IMR-90 (cell line): Measurements from ENCODE around the gene RBKS. TPM values are rescaled to one million over a fixed set of nuclear protein-coding genes. Genes with fewer than 3 reads are reported as not detected.

Experiments used
- ATAC-seq: fragments of 200-7000 bp; cut with Tn5 transposase; 2 replicates; pipeline ENCODE4 v1.9.1; 2020; ENCODE audit warnings: low read depth, mild to moderate bottlenecking, moderate library complexity
- BruUV-seq: library from RNA; stranded (reverse); fragments of 400-500 nt; replicated peaks from 2 replicates; lab custom pipeline; 2021; lab: Mats Ljungman, UMichigan
- CTCF ChIA-PET: fragments of 300-600 bp; formaldehyde crosslinking; extraction: SDS; loops from one replicate; lab custom pipeline; 2021; ENCODE audit warnings: antibody characterized with exemption; lab: Yijun Ruan, JAX
- POLR2A ChIA-PET: fragments of 300-600 bp; sonication (Branson Sonifier 250); formaldehyde crosslinking; loops from one replicate; lab custom pipeline; 2022; ENCODE audit warnings: antibody characterized with exemption; ENCODE audit not compliant: unreplicated experiment; lab: Charles Lee
- DNase-seq: peaks from one replicate; pipeline ENCODE4 v3.0.0; 2013
- H2AFZ ChIP-seq: replicated peaks from 2 replicates; pipeline ENCODE3; 2013; ENCODE audit warnings: low read length, mild to moderate bottlenecking; ENCODE audit not compliant: poor library complexity
- H2AK5ac ChIP-seq: 2 replicates; pipeline ENCODE4 v1.6.1; 2013; ENCODE audit warnings: low read depth, low read length, inconsistent platforms
- H2AK9ac ChIP-seq: replicated peaks from 2 replicates; pipeline ENCODE3; 2013; ENCODE audit warnings: mild to moderate bottlenecking, low read depth, low read length, moderate library complexity; ENCODE audit not compliant: poor library complexity
- H2BK120ac ChIP-seq: 2 replicates; pipeline ENCODE4 v1.6.1; 2013; ENCODE audit warnings: low read depth, low read length, inconsistent platforms
- H2BK15ac ChIP-seq: 3 replicates; pipeline ENCODE4 v1.6.1; 2013; ENCODE audit warnings: low read depth, low read length, inconsistent platforms
- H2BK20ac ChIP-seq: 2 replicates; pipeline ENCODE4 v1.6.1; 2013; ENCODE audit warnings: low read depth, mild to moderate bottlenecking, inconsistent platforms, low read length, moderate library complexity
- H2BK5ac ChIP-seq: 2 replicates; pipeline ENCODE4 v1.6.1; 2013; ENCODE audit warnings: mild to moderate bottlenecking, low read depth, low read length, inconsistent platforms; ENCODE audit not compliant: poor library complexity, severe bottlenecking
- H3K14ac ChIP-seq: replicated peaks from 2 replicates; pipeline ENCODE4 v1.6.1; 2013; ENCODE audit warnings: low read depth, low read length, inconsistent platforms
- H3K18ac ChIP-seq: 2 replicates; pipeline ENCODE4 v1.6.1; 2013; ENCODE audit warnings: low read depth, low read length, control low read depth
- H3K23ac ChIP-seq: 2 replicates; pipeline ENCODE4 v1.6.1; 2013; ENCODE audit warnings: low read depth, low read length, inconsistent platforms
- H3K27ac ChIP-seq: 2 replicates; pipeline ENCODE4 v1.5.1; 2013; ENCODE audit warnings: mild to moderate bottlenecking, control low read depth, low read length; ENCODE audit not compliant: insufficient read depth
- H3K27me3 ChIP-seq: 2 replicates; pipeline ENCODE4 v1.6.1; 2013; ENCODE audit warnings: low read length; ENCODE audit not compliant: control insufficient read depth, insufficient read depth
- H3K36me3 ChIP-seq: 2 replicates; pipeline ENCODE4 v1.6.1; 2013; ENCODE audit warnings: low read length, mixed read lengths; ENCODE audit not compliant: control insufficient read depth, insufficient read depth
- H3K4ac ChIP-seq: 2 replicates; pipeline ENCODE4 v1.6.1; 2013; ENCODE audit warnings: low read depth, low read length, inconsistent platforms
- H3K4me1 ChIP-seq: 2 replicates; pipeline ENCODE4 v1.6.1; 2013; ENCODE audit warnings: low read length, mixed read lengths; ENCODE audit not compliant: control insufficient read depth, insufficient read depth
- H3K4me2 ChIP-seq: 2 replicates; pipeline ENCODE4 v1.6.1; 2013; ENCODE audit warnings: low read depth, mild to moderate bottlenecking, control low read depth, low read length, moderate library complexity
- H3K4me3 ChIP-seq: 2 replicates; pipeline ENCODE4 v1.5.1; 2013; ENCODE audit warnings: low read depth, mild to moderate bottlenecking, control low read depth, low read length, moderate library complexity; ENCODE audit not compliant: insufficient read depth
- H3K56ac ChIP-seq: 2 replicates; pipeline ENCODE4 v1.6.1; 2013; ENCODE audit warnings: low read length, inconsistent platforms; ENCODE audit not compliant: insufficient read depth; ENCODE audit errors: extremely low read depth
- H3K79me1 ChIP-seq, 2 experiments: 2 replicates each; pipeline ENCODE4 v1.6.1; 2013; ENCODE audit warnings: low read length in 2 of 2, inconsistent platforms in 1 of 2, low read depth in 1 of 2
- H3K9ac ChIP-seq: 2 replicates; pipeline ENCODE4 v1.6.1; 2013; ENCODE audit warnings: low read depth, low read length, control low read depth
- H3K9me1 ChIP-seq: 2 replicates; pipeline ENCODE4 v1.6.1; 2013; ENCODE audit warnings: low read length, inconsistent platforms; ENCODE audit not compliant: insufficient read depth
- H3K9me3 ChIP-seq: 2 replicates; pipeline ENCODE4 v1.6.1; 2013; ENCODE audit warnings: low read length; ENCODE audit not compliant: control insufficient read depth, insufficient read depth
- H4K20me1 ChIP-seq: 2 replicates; pipeline ENCODE4 v1.6.1; 2013; ENCODE audit warnings: low read length, inconsistent platforms; ENCODE audit not compliant: insufficient read depth
- H4K5ac ChIP-seq: 2 replicates; pipeline ENCODE4 v1.6.1; 2013; ENCODE audit warnings: mild to moderate bottlenecking, low read depth, low read length, control low read depth
- H4K8ac ChIP-seq, 2 experiments: 2 replicates each; pipeline ENCODE4 v1.6.1; 2013; ENCODE audit warnings: low read depth in 2 of 2, low read length in 2 of 2, control low read depth in 1 of 2, inconsistent platforms in 1 of 2
- H4K91ac ChIP-seq: 2 replicates; pipeline ENCODE4 v1.6.1; 2013; ENCODE audit warnings: low read depth, low read length, inconsistent platforms; ENCODE audit not compliant: insufficient read depth
- CEBPB ChIP-seq: IDR thresholded peaks from 2 replicates; pipeline ENCODE4 v1.6.1; 2012; ENCODE audit warnings: low read depth, low read length, improper control_type of control experiment
- MAFK ChIP-seq: IDR thresholded peaks from 2 replicates; pipeline ENCODE4 v1.6.1; 2012; ENCODE audit warnings: low read depth, low read length, improper control_type of control experiment
- MAZ ChIP-seq: IDR thresholded peaks from 2 replicates; pipeline ENCODE4 v1.6.1; 2012; ENCODE audit warnings: low read depth, mild to moderate bottlenecking, low read length, improper control_type of control experiment, moderate library complexity, borderline replicate concordance
- NFE2L2 ChIP-seq: fragments of 150-350 bp; IDR thresholded peaks from 2 replicates; pipeline ENCODE4 v1.6.1; 2016; ENCODE audit warnings: low read depth, mild to moderate bottlenecking, low read length
- POLR2A ChIP-seq: IDR thresholded peaks from 2 replicates; pipeline ENCODE4 v1.6.1; 2012; ENCODE audit warnings: mild to moderate bottlenecking, low read depth, low read length
- RAD21 ChIP-seq: IDR thresholded peaks from 2 replicates; pipeline ENCODE4 v1.6.1; 2012; ENCODE audit warnings: low read length, improper control_type of control experiment
- RCOR1 ChIP-seq: IDR thresholded peaks from 2 replicates; pipeline ENCODE4 v1.6.1; 2012; ENCODE audit warnings: mild to moderate bottlenecking, low read length, improper control_type of control experiment; ENCODE audit not compliant: insufficient replicate concordance
- WGBS, 2 experiments: methylation state at CpG; one replicate each; pipeline versions ENCODE4 v1.1.5 to v1.1.7; 2013; ENCODE audit warnings: missing lambda C conversion rate in 2 of 2; ENCODE audit not compliant: insufficient read length in 1 of 2; ENCODE audit errors: extremely low coverage in 2 of 2; 5-methylcytosine and 5-hydroxymethylcytosine counted together
- dilution Hi-C: fragments of 300-500 bp; cut with HindIII; formaldehyde crosslinking; loops from one replicate; pipeline ENCODE4 v1.14.3; 2018; ENCODE audit warnings: low sequenced_read_pairs; ENCODE audit not compliant: unreplicated experiment
- in situ Hi-C: fragments of 300-500 bp; cut with MboI; formaldehyde crosslinking; loops from 3 replicates; pipeline ENCODE4 v1.14.3; 2019; ENCODE audit warnings: low sequenced_read_pairs, inconsistent platforms, mixed read lengths
- intact Hi-C: fragments of 100-400 bp; cut with micrococcal nuclease; formaldehyde crosslinking; loops from 2 replicates; pipeline ENCODE4 v1.10.0; 2022
- polyA plus RNA-seq, 3 experiments: library from polyadenylated mRNA; depleted of rRNA; stranded (reverse); fragments of >200 nt; gene quantifications; 2 replicates each; pipeline ENCODE4 v1.2.3, GENCODE V29; 2012; ENCODE audit warnings: low replicate concordance in 1 of 3
- total RNA-seq: library from RNA; depleted of rRNA; stranded (reverse); fragments of >200 nt; gene quantifications from 2 replicates; pipeline ENCODE4 v1.2.3, GENCODE V29; 2012
- TF ChIP-seq, protein P1 (sequence below): fragments of 150-350 bp; IDR thresholded peaks from 2 replicates; pipeline ENCODE4 v1.6.1; 2017; ENCODE audit warnings: mild to moderate bottlenecking, antibody characterized with exemption, low read length, low read depth
- TF ChIP-seq, protein P2 (sequence below): conservative IDR thresholded peaks from 2 replicates; pipeline ENCODE4 v1.5.1; 2012; ENCODE audit warnings: mild to moderate bottlenecking, low read depth, low read length, improper control_type of control experiment

The RBKS gene
- total and polyA plus RNA-seq, 2 of the 4 experiments (the other 2 are of a cell fraction), result 1.1 to 1.4 TPM

DNA sequence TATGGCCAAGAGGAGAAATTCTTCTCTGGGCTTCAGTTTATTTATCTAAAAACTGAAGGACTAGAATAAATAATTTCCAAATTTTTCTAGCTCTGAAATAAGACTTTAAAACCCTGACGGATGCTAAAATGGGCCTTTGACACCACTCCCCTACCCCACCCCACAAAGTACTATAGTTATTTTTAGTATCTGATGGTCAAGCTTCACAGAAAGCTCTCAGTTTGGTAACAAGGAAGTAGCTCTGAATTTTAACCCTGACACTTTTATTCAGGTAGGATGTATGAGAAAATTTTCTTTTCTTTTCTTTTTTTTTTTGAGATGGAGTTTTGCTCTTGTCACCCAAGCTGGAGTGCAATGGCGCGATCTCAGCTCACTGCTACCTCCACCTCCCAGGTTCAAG lies 2.4 kb downstream of the RBKS start:
- no peak overlapping the region for H4K8ac ChIP-seq

More for the DNA sequence above, 2.4 kb downstream of the RBKS start:
- H3K79me1 ChIP-seq, result peaks cover 12 to 25% of the 10 kb centered on the region in 2 experiments; a peak in 3 of 4 replicates
- H3K9me1 ChIP-seq, result peaks cover 4% of the 10 kb centered on the region
- peak overlapping the region; percentile 73 for H2BK5ac ChIP-seq
- H3K36me3 ChIP-seq, result no peaks in the 10 kb centered on the region
- no peak overlapping the region for H3K14ac ChIP-seq
- POLR2A ChIA-PET, result no interaction called here
- TF ChIP-seq CEBPB, result no peak
- TF ChIP-seq, protein P1, sequence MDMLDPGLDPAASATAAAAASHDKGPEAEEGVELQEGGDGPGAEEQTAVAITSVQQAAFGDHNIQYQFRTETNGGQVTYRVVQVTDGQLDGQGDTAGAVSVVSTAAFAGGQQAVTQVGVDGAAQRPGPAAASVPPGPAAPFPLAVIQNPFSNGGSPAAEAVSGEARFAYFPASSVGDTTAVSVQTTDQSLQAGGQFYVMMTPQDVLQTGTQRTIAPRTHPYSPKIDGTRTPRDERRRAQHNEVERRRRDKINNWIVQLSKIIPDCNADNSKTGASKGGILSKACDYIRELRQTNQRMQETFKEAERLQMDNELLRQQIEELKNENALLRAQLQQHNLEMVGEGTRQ, result no peak
- TF ChIP-seq, protein P2, sequence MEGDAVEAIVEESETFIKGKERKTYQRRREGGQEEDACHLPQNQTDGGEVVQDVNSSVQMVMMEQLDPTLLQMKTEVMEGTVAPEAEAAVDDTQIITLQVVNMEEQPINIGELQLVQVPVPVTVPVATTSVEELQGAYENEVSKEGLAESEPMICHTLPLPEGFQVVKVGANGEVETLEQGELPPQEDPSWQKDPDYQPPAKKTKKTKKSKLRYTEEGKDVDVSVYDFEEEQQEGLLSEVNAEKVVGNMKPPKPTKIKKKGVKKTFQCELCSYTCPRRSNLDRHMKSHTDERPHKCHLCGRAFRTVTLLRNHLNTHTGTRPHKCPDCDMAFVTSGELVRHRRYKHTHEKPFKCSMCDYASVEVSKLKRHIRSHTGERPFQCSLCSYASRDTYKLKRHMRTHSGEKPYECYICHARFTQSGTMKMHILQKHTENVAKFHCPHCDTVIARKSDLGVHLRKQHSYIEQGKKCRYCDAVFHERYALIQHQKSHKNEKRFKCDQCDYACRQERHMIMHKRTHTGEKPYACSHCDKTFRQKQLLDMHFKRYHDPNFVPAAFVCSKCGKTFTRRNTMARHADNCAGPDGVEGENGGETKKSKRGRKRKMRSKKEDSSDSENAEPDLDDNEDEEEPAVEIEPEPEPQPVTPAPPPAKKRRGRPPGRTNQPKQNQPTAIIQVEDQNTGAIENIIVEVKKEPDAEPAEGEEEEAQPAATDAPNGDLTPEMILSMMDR, result no peak
- TF ChIP-seq MAFK, result no peak
- TF ChIP-seq MAZ, result no peak
- TF ChIP-seq RCOR1, result no peak
- TF ChIP-seq NFE2L2, result no peak
- no peak for TF ChIP-seq RAD21
- TF ChIP-seq POLR2A, result no peak
- H3K18ac ChIP-seq, result no peak overlapping the region
- no peak overlapping the region for H4K91ac ChIP-seq
- CTCF ChIA-PET, result no interaction called here
- H2AK9ac ChIP-seq, result no peak overlapping the region
- peaks cover 6% of the 10 kb centered on the region; the same call in 1 of the 2 replicates for H3K4me1 ChIP-seq
- no peak overlapping the region for H3K9ac ChIP-seq
- peak overlapping the region; percentile 63 for H2BK120ac ChIP-seq
- no peak overlapping the region; the same call in 1 of the 2 replicates for H2AK5ac ChIP-seq
- dilution Hi-C loops (no loop called here), in situ Hi-C loops (no loop called here), intact Hi-C loops (loop anchor here (2.0 to 5.0 kb wide), 3 partner anchors 17 to 126 kb away; no protein-coding TSS in a partner anchor)
- no peak overlapping the region for H3K4me2 ChIP-seq
- no peak overlapping the region for H3K23ac ChIP-seq
- no peaks in the 10 kb centered on the region for H3K9me3 ChIP-seq
- H3K27ac ChIP-seq, result no peak overlapping the region
- no peak overlapping the region for H2BK15ac ChIP-seq
- no TSS peak for BruUV-seq
- H2AFZ ChIP-seq, result no peak overlapping the region
- H4K20me1 ChIP-seq, result no peaks in the 10 kb centered on the region
- ATAC-seq (no peak), DNase-seq (no peak)
- H4K5ac ChIP-seq, result no peak overlapping the region
- H3K4ac ChIP-seq, result peak overlapping the region; percentile 29; the same call in 1 of the 2 replicates
- no peak overlapping the region; the same call in 1 of the 2 replicates for H2BK20ac ChIP-seq
- no peak overlapping the region for H3K56ac ChIP-seq
- H3K4me3 ChIP-seq, result no peak overlapping the region
- WGBS, 2 experiments, result no CpG with 5 or more reads among the region's 3 CpGs
- H3K27me3 ChIP-seq, result no peaks in the 10 kb centered on the region
